ENCODE data around the gene ZNF628.

Gene ZNF628

DNA sequence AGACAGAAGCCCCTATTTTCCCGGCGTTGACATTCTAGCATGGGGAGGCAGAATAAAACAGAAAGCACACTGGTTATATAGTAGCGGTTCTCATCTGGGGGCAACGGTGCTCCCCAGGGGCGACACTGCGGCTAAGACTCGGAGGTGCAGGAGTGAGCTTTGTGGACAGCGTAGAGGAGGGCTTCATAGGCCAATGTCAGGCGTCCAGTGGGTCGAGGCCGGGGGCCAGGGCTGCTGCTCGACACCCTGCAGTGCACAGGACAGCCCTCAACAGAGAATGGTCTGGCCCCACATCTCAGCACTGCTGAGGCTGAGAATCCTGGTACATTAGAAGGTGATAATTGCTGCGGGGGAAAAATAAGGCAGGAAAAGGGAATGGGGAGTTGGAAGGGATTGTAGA, 1.5 kb downstream of the ZNF628 start:
- H3K27ac ChIP-seq = no peak overlapping the region
- DNase-seq = no peak
- peaks cover 0 to 25% (median 12%) of the 10 kb centered on the region in 4 donors for H3K4me1 ChIP-seq
- intact Hi-C loops (cut with DNase I; ENCODE audit: low total_unique reads) = no loop called here
- TF ChIP-seq, protein P1, sequence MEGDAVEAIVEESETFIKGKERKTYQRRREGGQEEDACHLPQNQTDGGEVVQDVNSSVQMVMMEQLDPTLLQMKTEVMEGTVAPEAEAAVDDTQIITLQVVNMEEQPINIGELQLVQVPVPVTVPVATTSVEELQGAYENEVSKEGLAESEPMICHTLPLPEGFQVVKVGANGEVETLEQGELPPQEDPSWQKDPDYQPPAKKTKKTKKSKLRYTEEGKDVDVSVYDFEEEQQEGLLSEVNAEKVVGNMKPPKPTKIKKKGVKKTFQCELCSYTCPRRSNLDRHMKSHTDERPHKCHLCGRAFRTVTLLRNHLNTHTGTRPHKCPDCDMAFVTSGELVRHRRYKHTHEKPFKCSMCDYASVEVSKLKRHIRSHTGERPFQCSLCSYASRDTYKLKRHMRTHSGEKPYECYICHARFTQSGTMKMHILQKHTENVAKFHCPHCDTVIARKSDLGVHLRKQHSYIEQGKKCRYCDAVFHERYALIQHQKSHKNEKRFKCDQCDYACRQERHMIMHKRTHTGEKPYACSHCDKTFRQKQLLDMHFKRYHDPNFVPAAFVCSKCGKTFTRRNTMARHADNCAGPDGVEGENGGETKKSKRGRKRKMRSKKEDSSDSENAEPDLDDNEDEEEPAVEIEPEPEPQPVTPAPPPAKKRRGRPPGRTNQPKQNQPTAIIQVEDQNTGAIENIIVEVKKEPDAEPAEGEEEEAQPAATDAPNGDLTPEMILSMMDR (IDR thresholded peaks at IDR 0.05) = no peak
- H3K9me3 ChIP-seq = no peaks in the 10 kb centered on the region
- peaks cover 9 to 24% (median 18%) of the 10 kb centered on the region in 3 donors for H3K36me3 ChIP-seq
- H3K4me3 ChIP-seq = no peak overlapping the region
- H3K27me3 ChIP-seq = peaks cover 0 to 17% of the 10 kb centered on the region in 2 donors

DNA sequence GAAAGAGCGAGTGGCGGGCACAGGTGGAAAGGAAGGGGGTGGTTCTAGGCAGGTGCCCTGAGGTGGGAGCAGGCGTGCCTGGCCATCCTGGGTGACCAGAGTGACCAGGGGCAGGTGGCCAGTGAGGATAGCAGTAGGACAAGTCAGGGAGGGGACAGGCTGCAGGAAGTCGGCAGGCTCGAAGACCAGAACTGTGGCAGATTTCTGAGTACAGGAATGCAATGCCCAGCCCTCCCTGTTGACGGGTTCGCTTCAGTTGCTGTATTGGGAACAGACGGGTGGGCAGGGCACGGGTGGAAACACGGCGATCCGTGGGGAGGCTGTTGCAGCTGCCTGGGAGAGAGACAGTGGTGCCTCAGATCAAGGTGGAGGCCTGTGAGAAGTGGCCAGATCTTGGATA, 1.9 kb downstream of the ZNF628 start:
- no peak overlapping the region for H3K27ac ChIP-seq
- H3K4me3 ChIP-seq = no peak overlapping the region
- TF ChIP-seq, protein P1 (IDR thresholded peaks at IDR 0.05) = no peak
- no peak for DNase-seq
- peaks cover 0 to 17% of the 10 kb centered on the region in 2 donors for H3K27me3 ChIP-seq
- peaks cover 11 to 28% (median 23%) of the 10 kb centered on the region in 3 donors for H3K36me3 ChIP-seq
- intact Hi-C loops (cut with DNase I; ENCODE audit: low total_unique reads) = no loop called here
- H3K9me3 ChIP-seq = no peaks in the 10 kb centered on the region
- peaks cover 0 to 25% (median 12%) of the 10 kb centered on the region in 4 donors for H3K4me1 ChIP-seq

DNA sequence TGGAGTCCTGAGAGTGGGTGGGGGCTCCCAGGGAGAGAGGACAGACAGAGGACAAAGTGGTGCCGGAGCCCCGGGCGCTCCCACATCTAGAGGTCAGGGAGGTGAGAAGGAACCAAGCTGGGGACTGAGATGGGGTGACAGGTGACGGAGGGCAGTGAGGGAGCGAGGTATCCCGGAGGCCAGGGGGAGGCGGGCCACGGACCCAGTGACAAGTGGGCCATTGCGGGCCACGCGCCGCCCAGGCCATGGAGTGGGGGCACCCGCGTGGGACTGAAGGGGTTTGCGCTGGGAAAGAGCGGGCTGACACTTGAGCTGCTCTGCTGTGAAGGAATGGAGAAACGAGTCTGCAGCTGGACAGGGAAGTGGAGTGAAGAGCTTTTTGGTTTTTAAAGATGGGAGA, 2.6 kb downstream of the ZNF628 start:
- DNase-seq = no peak
- TF ChIP-seq, protein P1 (IDR thresholded peaks at IDR 0.05) = no peak
- no peaks in the 10 kb centered on the region for H3K9me3 ChIP-seq

DNA sequence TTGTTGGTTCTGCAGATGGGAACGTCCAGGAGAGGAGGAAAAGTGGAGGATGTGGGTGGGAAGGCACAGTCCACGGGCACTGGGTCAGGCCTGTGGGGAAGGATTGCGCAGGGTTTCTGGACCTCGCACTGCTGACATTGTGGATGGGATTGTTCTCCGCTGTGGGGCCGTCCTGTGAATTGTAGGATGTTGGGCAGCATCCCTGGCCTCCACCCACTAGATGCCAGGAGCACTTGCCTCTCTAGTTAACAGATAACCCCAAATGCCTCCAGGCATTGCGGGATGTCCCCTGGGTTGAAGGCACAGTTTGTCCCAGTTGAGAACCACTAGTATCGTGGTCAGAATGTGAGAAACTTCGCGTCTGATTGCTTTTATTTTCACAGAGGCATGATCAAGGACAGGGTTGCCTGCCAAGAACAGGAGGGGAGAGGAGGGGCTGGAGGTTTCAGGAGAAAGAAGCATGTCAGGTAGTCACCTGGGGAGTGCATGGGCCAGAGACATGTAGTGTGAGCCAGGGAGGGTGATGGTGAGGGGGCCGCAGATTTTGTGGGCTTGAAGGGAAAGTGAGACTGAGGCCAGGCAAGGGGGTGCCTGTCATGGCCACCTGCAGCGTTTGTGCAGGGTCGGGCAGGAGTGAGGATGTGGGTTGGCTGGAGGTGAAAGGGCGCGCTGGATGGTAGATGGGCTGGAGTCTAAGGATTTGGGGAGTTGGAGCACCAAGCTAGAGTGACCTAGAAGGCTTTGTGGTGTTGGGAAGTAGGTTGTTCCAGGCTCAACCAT, 3.2 kb downstream of the ZNF628 start:
- no peak overlapping the region for H3K27ac ChIP-seq
- peaks cover 11 to 35% (median 30%) of the 10 kb centered on the region in 3 donors for H3K36me3 ChIP-seq
- H3K27me3 ChIP-seq = peaks cover 0 to 26% of the 10 kb centered on the region in 2 donors
- no peaks in the 10 kb centered on the region for H3K9me3 ChIP-seq
- no peak overlapping the region for H3K4me3 ChIP-seq
- DNase-seq = no peak
- TF ChIP-seq, protein P1 (IDR thresholded peaks at IDR 0.05) = no peak
- intact Hi-C loops (cut with DNase I; ENCODE audit: low total_unique reads) = no loop called here
- peaks cover 0 to 32% (median 19%) of the 10 kb centered on the region in 4 donors for H3K4me1 ChIP-seq

More for the DNA sequence above, 2.6 kb downstream of the ZNF628 start:
- intact Hi-C loops (cut with DNase I; ENCODE audit: low total_unique reads) = no loop called here
- H3K36me3 ChIP-seq = peaks cover 11 to 35% (median 29%) of the 10 kb centered on the region in 3 donors
- H3K27ac ChIP-seq = no peak overlapping the region
- H3K27me3 ChIP-seq = peaks cover 0 to 20% of the 10 kb centered on the region in 2 donors
- H3K4me1 ChIP-seq = peaks cover 0 to 26% (median 13%) of the 10 kb centered on the region in 4 donors
- no peak overlapping the region for H3K4me3 ChIP-seq

DNA sequence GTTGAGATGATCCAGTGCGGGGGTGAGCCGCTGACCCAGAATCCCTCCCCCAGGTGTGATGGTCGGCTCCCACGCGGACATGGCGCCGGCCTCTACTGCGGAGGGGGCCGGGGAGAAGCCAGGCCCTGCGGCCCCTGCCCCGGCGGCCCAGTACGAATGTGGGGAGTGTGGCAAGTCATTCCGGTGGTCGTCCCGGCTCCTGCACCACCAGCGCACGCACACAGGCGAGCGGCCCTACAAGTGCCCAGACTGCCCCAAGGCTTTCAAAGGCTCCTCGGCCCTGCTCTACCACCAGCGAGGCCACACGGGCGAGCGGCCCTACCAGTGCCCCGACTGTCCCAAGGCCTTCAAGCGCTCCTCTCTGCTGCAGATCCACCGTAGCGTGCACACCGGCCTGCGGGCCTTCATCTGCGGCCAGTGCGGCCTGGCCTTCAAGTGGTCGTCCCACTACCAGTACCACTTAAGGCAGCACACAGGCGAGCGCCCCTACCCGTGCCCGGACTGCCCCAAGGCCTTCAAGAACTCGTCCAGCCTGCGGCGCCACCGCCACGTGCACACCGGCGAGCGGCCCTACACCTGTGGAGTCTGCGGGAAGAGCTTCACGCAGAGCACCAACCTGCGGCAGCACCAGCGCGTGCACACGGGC, 4.9 kb downstream of the ZNF628 start:
- Histone ChIP-seq H3K9me3 (no peaks in the 10 kb centered on the region), H3K27ac (no peak overlapping the region), H3K4me1 (peaks cover 0 to 37% (median 29%) of the 10 kb centered on the region in 4 donors), H3K36me3 (peaks cover 11 to 35% (median 30%) of the 10 kb centered on the region in 3 donors), H3K27me3 (peaks cover 0 to 42% of the 10 kb centered on the region in 2 donors), H3K4me3 (no peak overlapping the region)
- TF ChIP-seq, protein P1 (IDR thresholded peaks at IDR 0.05) = no peak
- no peak for DNase-seq
- intact Hi-C loops (cut with DNase I; ENCODE audit: low total_unique reads) = no loop called here

Data from tibial artery (tissue), 4 donors.